SK-N-SH treated with all-trans-retinoic acid at 6 μM for 48 hours (cell line): Measurements from ENCODE around the gene RSRP1.

Experiments used
- ISL1 ChIP-seq: fragments of 250-450 bp; sonication (Bioruptor Pico); IDR thresholded peaks from 2 replicates; pipeline ENCODE4 v2.1.2; 2022; ENCODE audit warnings: mild to moderate bottlenecking, moderate library complexity
- TCF4 ChIP-seq: fragments of 250-450 bp; sonication (Bioruptor Pico); IDR thresholded peaks from 2 replicates; pipeline ENCODE4 v1.8.0; 2021; ENCODE audit warnings: mild to moderate bottlenecking, moderate library complexity, borderline replicate concordance
- ZFP3 ChIP-seq: fragments of 250-450 bp; sonication (Bioruptor Pico); IDR thresholded peaks from 2 replicates; pipeline ENCODE4 v1.5.0; 2020; ENCODE audit warnings: mild to moderate bottlenecking, moderate library complexity
- TF ChIP-seq, protein P1 (sequence below): fragments of 250-450 bp; sonication (Bioruptor Pico); IDR thresholded peaks from 2 replicates; pipeline ENCODE4 v1.8.0; 2020; ENCODE audit warnings: mild to moderate bottlenecking, moderate library complexity, borderline replicate concordance
- TF ChIP-seq, protein P2 (sequence below): fragments of 250-450 bp; sonication (Bioruptor Pico); IDR thresholded peaks from 2 replicates; pipeline ENCODE4 v1.5.0; 2020; ENCODE audit warnings: mild to moderate bottlenecking, moderate library complexity

DNA sequence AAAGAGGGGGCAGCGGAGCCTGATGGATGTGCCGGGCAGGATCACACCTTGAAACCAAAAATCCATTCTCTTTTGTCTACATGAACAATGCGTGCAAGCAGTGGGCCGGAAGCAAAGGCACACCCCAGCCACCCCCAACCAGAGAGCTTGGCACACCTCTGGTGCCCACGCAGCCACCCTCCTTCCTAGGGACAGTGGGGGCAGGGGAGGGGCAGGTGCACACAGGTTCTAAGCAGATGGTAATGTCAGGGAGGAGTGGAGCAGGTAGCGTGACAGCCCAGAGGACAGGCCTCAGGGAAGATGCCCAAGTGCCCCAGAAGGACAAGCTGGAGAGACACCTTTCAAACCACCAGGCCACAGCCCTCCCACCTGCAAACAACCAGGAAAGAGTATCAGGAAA lies 51.4 kb downstream of the RSRP1 start:
- TF ChIP-seq, protein P1, sequence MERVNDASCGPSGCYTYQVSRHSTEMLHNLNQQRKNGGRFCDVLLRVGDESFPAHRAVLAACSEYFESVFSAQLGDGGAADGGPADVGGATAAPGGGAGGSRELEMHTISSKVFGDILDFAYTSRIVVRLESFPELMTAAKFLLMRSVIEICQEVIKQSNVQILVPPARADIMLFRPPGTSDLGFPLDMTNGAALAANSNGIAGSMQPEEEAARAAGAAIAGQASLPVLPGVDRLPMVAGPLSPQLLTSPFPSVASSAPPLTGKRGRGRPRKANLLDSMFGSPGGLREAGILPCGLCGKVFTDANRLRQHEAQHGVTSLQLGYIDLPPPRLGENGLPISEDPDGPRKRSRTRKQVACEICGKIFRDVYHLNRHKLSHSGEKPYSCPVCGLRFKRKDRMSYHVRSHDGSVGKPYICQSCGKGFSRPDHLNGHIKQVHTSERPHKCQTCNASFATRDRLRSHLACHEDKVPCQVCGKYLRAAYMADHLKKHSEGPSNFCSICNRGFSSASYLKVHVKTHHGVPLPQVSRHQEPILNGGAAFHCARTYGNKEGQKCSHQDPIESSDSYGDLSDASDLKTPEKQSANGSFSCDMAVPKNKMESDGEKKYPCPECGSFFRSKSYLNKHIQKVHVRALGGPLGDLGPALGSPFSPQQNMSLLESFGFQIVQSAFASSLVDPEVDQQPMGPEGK (CRISPR knock-in tag) = no peak
- no peak for TF ChIP-seq TCF4 (CRISPR knock-in tag)
- TF ChIP-seq ISL1 (CRISPR knock-in tag) = no peak
- no peak for TF ChIP-seq ZFP3 (CRISPR knock-in tag)
- TF ChIP-seq, protein P2, sequence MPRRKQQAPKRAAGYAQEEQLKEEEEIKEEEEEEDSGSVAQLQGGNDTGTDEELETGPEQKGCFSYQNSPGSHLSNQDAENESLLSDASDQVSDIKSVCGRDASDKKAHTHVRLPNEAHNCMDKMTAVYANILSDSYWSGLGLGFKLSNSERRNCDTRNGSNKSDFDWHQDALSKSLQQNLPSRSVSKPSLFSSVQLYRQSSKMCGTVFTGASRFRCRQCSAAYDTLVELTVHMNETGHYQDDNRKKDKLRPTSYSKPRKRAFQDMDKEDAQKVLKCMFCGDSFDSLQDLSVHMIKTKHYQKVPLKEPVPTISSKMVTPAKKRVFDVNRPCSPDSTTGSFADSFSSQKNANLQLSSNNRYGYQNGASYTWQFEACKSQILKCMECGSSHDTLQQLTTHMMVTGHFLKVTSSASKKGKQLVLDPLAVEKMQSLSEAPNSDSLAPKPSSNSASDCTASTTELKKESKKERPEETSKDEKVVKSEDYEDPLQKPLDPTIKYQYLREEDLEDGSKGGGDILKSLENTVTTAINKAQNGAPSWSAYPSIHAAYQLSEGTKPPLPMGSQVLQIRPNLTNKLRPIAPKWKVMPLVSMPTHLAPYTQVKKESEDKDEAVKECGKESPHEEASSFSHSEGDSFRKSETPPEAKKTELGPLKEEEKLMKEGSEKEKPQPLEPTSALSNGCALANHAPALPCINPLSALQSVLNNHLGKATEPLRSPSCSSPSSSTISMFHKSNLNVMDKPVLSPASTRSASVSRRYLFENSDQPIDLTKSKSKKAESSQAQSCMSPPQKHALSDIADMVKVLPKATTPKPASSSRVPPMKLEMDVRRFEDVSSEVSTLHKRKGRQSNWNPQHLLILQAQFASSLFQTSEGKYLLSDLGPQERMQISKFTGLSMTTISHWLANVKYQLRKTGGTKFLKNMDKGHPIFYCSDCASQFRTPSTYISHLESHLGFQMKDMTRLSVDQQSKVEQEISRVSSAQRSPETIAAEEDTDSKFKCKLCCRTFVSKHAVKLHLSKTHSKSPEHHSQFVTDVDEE = no peak
